Left lobe of liver (tissue), 2 donors: ENCODE results near the gene GKN1. TPM values are rescaled to one million over a fixed set of nuclear protein-coding genes. Genes with fewer than 3 reads are reported as not detected.
A peak's percentile ranks its signal among the peaks of the same experiment; 100 is the strongest.

Experiments
- ATAC-seq: fragments of 200-7000 bp; cut with Tn5 transposase; one replicate; pipeline ENCODE4 v1.9.1; 2020; ENCODE audit warnings: mild to moderate bottlenecking, moderate library complexity
- DNase-seq: peaks from one replicate; pipeline ENCODE4 v3.0.0-alpha.2; 2020; ENCODE audit warnings: low spot score
- total RNA-seq: library from RNA; stranded (reverse); gene quantifications from one replicate; pipeline ENCODE4 v1.2.1, GENCODE V29; 2021
- donor health status: DM: no; HTN: no; CAD: no; lungs with moderate emphysema.
- donor health status: DM: no; HTN: yes; CAD: no.

GKN1 gene
- total RNA-seq, 1 donor from 2014 or later = not detected

GRCh38 chr2:68959001-68959400, 15.4 kb upstream of the GKN1 start:
- DNase-seq = no peak
- no peak for ATAC-seq

GRCh38 chr2:68961380-68961779, 13.1 kb upstream of the GKN1 start:
- ATAC-seq (peak; percentile 42), DNase-seq (no peak)

- ATAC-seq (no peak), DNase-seq (no peak)
Measured at GRCh38 chr2:68964282-68964681, 10.2 kb upstream of the GKN1 start.

GRCh38 chr2:68968221-68968620, 6.2 kb upstream of the GKN1 start:
- no peak for DNase-seq
- ATAC-seq = no peak

- DNase-seq (no peak), ATAC-seq (no peak)
Measured at GRCh38 chr2:68969736-68970490, 4.5 kb upstream of the GKN1 start.

- DNase-seq = no peak
- no peak for ATAC-seq
Measured at GRCh38 chr2:68970566-68971265, 3.7 kb upstream of the GKN1 start.

- ATAC-seq (no peak), DNase-seq (no peak)
Measured at GRCh38 chr2:68971591-68972231, 2.7 kb upstream of the GKN1 start.

- DNase-seq (no peak), ATAC-seq (no peak)
Measured at GRCh38 chr2:68974946-68975665, 670 bp downstream of the GKN1 start.

DNA sequence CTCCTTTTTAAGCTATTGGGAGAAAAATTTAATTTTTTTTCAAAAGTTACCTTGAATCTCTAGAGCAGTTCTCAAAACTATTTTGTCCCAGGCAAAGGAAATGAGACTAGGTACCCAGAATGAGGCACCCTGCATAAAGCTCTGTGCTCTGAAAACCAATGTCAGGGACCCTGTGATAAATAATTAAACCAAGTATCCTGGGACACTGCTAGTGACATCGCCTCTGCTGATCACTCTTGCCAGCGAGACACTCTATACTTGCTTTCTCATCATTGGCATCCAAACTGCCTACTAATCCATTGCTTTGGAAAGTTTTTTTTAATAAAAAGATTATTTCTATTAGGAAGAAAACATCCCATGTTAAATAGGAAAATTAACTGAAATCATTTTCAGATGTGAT, 1.4 kb downstream of the GKN1 start:
- ATAC-seq (no peak), DNase-seq (no peak)

DNA sequence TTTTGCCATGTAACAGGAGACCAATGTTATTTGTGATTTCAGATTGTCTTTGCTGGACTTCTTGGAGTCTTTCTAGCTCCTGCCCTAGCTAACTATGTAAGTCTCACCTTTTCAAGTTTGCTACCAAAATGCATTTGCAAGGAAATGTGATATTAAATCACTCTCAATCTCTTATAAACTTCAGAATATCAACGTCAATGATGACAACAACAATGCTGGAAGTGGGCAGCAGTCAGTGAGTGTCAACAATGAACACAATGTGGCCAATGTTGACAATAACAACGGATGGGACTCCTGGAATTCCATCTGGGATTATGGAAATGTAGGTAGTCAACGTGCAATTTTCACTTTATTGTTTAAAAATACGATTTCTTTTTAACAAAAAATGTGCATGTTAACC, 3.0 kb downstream of the GKN1 start:
- no peak for DNase-seq
- no peak for ATAC-seq

- no peak for ATAC-seq
- no peak for DNase-seq
Measured at GRCh38 chr2:68978098-68978497, 3.7 kb downstream of the GKN1 start.

DNA sequence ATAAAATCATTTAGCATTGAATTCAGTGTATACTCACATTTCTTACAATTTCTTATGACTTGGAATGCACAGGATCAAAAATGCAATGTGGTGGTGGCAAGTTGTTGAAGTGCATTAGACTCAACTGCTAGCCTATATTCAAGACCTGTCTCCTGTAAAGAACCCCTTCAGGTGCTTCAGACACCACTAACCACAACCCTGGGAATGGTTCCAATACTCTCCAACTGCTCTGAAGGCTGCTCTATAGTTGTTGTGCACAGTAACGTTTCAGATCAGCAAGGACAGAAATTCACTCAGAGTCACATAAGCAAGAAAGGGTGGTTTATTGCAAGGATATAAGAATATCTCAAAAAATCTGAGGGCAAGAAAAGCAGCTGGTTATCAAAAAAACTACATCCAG, 6.5 kb downstream of the GKN1 start:
- no peak for DNase-seq
- no peak for ATAC-seq

- DNase-seq (peak; percentile 87), ATAC-seq (peak; percentile 95)
Measured at GRCh38 chr2:68987021-68987503, 12.6 kb downstream of the GKN1 start.

DNA sequence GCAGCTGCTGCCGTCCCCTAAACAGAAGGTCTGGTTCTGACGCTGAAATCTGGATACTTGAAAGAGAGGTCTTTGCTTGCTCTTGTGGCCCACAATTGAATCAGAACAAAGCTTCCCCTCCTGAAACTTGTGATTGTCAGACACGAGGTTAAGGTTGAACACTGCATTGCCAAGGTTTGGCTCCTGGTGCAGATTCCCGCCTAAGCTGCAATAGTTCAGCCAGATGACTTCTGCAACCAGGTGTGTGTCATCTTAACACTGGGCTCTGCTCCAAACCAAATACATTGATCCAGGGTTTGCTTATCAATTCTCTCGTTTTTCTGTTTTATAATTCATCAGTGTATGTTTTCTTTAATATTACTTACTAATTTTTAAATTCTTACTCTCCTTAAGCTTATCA, 14.6 kb downstream of the GKN1 start:
- peak; percentile 59 for ATAC-seq
- peak; percentile 59 for DNase-seq

- DNase-seq = no peak
- no peak for ATAC-seq
Measured at GRCh38 chr2:68992341-68992740, 17.9 kb downstream of the GKN1 start.

DNA sequence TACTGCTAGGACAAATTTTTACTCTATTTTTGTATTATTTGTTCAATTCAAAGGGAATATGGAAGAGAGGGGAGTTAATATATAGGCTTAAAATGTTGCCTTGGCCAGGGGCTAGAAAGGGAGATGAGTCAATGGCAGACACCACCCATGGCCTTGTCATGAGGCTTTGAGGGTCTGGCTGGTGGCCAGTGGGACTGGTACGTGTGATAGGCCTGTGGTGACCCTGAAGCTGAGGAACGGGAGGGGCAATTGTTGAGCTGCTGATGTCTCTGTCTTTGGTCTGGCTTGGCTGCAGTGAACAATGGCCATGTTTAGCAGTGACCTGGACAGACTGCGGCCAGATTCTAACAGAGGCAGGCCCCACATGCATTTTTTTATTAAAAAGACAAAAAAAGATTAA, 18.5 kb downstream of the GKN1 start:
- DNase-seq = no peak
- ATAC-seq = no peak

DNA sequence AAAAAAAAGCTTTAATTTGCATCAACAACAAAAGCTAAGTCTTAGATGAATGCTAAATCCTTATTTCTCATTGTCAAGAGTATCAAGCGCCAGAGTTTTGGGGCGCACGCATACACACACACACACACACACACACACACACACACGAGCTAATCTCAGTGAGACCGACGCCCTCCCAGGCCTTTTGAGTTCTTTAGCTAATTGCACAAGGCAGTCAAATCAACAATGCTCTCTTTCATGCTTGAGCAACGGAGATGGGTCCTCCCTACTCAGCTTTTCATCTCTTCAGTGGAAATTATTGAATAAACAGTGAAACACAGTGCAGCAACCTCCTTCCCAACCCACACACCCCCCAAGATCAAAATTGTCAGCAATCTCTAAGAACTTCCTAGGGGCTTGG, 19.2 kb downstream of the GKN1 start:
- no peak for ATAC-seq

DNA sequence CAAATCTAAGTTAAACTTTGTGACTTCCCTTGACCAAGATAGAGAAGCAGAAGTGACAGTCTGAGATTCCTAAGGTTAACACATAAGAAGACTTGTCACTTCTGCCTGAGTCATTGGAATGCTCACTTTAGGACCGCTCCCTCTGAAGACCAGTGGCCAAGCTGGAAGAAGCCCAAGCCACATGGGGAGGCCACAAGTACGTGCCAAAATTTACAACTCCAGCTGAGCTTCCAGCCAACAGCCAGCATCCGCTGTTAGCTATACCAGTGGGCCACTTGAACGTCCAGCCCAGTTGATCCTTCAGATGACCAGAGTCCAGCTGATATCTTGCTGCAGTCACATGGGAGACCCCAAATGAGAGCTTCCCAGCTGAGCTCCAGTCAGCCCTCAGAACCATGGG, 20.4 kb downstream of the GKN1 start:
- no peak for DNase-seq
- ATAC-seq = no peak

More for the DNA sequence above, 19.2 kb downstream of the GKN1 start:
- DNase-seq = no peak

GRCh38 chr2:68995916-68996315, 21.5 kb downstream of the GKN1 start:
- ATAC-seq (no peak), DNase-seq (no peak)

DNA sequence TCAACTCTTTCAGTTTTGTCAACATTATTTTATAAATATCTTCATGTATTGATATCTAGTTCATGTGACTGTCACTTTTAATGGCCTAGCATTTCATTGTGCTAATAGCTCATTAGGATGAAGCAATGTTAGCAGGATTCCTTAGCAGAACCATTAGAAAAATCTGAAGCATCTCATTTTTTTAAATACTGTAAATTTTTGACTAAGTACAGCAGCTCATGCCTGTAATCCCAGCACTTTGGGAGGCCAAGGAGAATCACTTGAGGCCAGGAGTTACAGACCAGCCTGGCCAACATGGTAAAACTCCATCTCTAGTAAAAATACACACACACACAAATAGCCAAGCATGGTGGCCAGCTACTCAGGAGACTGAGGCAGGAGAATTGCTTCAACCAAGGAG, 23.0 kb downstream of the GKN1 start:
- no peak for ATAC-seq
- DNase-seq = no peak

GRCh38 chr2:69001879-69002278, 27.4 kb downstream of the GKN1 start:
- DNase-seq = no peak
- ATAC-seq = no peak
